ENCODE results near the gene CALCB.

DNA sequence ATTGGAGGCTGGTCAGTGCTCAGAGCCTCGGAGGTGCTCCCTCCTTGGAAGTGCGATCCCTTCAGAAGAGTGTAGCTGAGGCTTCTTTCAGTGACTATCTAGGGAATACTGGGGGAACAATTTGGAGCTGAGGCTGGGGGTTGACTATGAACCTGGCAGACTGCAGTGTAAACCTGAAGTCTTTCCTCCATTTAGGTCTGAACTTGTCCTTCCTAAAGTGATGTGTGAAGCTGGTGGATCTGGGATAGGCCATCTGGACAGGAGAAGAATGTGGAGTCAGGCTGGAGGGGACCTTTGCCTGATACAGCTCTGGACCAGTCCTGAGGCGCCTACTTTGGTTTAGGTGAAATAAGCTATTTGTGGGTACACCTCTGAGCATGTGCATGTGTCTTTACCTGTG, 37.8 kb downstream of the CALCB start:
- TF ChIP-seq CHD1 (IDR thresholded peaks at IDR 0.05; ENCODE audit: low read depth, low read length) (no peak), CTCF (IDR thresholded peaks at IDR 0.05 in 2 of 3, conservative IDR thresholded peaks at IDR 0.05 in 1 of 3; ENCODE audit: control insufficient read depth in 2 of 3, extremely low read depth in 1 of 3, insufficient read depth in 1 of 3, low read depth in 3 of 3, low read length in 3 of 3) (no peak), EP300 (IDR thresholded peaks at IDR 0.05; ENCODE audit: borderline replicate concordance in 1 of 2, control insufficient read depth in 1 of 2, low read depth in 2 of 2, low read length in 2 of 2) (no peak), EZH2 (IDR thresholded peaks at IDR 0.05; ENCODE audit: borderline replicate concordance, control insufficient read depth, low read depth, low read length) (no peak)
